Hepatocyte (in vitro differentiated cells): ENCODE results near the gene KRTAP19-4.

Experiments used
- EZH2 ChIP-seq: fragments of 200-600 bp; sonication (generic); IDR thresholded peaks from 2 replicates; pipeline ENCODE4 v1.6.1; 2016; ENCODE audit warnings: antibody characterized with exemption, mild to moderate bottlenecking, borderline replicate concordance
- TF ChIP-seq, protein P1 (sequence below): fragments of 200-600 bp; sonication (generic); IDR thresholded peaks from 2 replicates; pipeline ENCODE4 v1.5.1; 2016; ENCODE audit warnings: antibody characterized with exemption, mild to moderate bottlenecking; ENCODE audit not compliant: poor library complexity

DNA sequence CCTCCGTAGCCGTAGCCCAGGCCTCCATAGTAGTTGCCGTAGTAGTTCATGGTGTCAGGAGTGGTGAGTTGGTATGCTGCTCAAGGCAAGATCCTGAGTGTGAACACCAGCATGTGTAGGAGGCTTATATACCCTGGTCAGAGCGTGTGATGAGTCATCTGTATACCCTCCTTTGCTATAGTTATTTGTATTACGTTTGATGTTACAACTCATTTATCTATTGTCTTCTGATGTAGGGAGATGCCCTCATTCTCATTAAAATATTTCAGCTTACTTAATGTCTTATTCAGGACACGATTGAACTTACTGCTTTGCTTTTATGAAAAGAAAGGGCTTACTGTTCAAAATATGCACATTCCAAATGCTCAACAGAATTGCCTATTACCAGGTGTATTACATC is 5.1 kb upstream of the KRTAP19-4 start, which contains the start of gene KRTAP19-5:
- TF ChIP-seq, protein P1, sequence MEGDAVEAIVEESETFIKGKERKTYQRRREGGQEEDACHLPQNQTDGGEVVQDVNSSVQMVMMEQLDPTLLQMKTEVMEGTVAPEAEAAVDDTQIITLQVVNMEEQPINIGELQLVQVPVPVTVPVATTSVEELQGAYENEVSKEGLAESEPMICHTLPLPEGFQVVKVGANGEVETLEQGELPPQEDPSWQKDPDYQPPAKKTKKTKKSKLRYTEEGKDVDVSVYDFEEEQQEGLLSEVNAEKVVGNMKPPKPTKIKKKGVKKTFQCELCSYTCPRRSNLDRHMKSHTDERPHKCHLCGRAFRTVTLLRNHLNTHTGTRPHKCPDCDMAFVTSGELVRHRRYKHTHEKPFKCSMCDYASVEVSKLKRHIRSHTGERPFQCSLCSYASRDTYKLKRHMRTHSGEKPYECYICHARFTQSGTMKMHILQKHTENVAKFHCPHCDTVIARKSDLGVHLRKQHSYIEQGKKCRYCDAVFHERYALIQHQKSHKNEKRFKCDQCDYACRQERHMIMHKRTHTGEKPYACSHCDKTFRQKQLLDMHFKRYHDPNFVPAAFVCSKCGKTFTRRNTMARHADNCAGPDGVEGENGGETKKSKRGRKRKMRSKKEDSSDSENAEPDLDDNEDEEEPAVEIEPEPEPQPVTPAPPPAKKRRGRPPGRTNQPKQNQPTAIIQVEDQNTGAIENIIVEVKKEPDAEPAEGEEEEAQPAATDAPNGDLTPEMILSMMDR, result no peak
- no peak for TF ChIP-seq EZH2
